Fibroblast of lung (primary cell): ENCODE results near the gene ZNF227. TPM values are rescaled to one million over a fixed set of nuclear protein-coding genes. Genes with fewer than 3 reads are reported as not detected.
"Not testable (repeated sequence)": the region's sequence is repeated elsewhere in the genome, so short reads cannot be mapped to it uniquely, and the experiment has no call there.

Experiments
- DNase-seq, 2 donors: peaks; one replicate each; pipeline versions ENCODE4 v3.0.0 to v3.0.0-alpha.2; 2010; ENCODE audit warnings: low read depth in 2 of 2
- H2AFZ ChIP-seq: 2 replicates; pipeline ENCODE4 v1.5.1; 2012; ENCODE audit warnings: low read length, control low read depth, inconsistent platforms
- H3K27ac ChIP-seq: 2 replicates; pipeline ENCODE4 v1.5.1; 2011; ENCODE audit warnings: low read length, control low read depth; ENCODE audit not compliant: insufficient read depth
- H3K27me3 ChIP-seq: 2 replicates; pipeline ENCODE4 v1.5.1; 2011; ENCODE audit warnings: mild to moderate bottlenecking, low read length; ENCODE audit not compliant: control insufficient read depth, insufficient read depth
- H3K36me3 ChIP-seq: 2 replicates; pipeline ENCODE4 v1.5.1; 2011; ENCODE audit warnings: low read length; ENCODE audit not compliant: control insufficient read depth, insufficient read depth
- H3K4me1 ChIP-seq: 2 replicates; pipeline ENCODE4 v1.5.1; 2011; ENCODE audit warnings: low read length; ENCODE audit not compliant: control insufficient read depth, insufficient read depth; ENCODE audit errors: extremely low read depth
- H3K4me2 ChIP-seq: 2 replicates; pipeline ENCODE4 v1.5.1; 2011; ENCODE audit warnings: low read length, control low read depth; ENCODE audit not compliant: insufficient read depth; ENCODE audit errors: extremely low read depth
- H3K4me3 ChIP-seq, 4 experiments: fragments of 200-600 bp in 1 of 4; sonication (generic) in 1 of 4; replicated peaks in 1 of 4; 2 replicates each; pipeline ENCODE4 v1.5.1; 2011 to 2016; ENCODE audit warnings: low read length in 4 of 4, low read depth in 3 of 4, mild to moderate bottlenecking in 3 of 4, control low read depth in 2 of 4, inconsistent platforms in 1 of 4, mixed read lengths in 1 of 4; ENCODE audit not compliant: insufficient read depth in 1 of 4; ENCODE audit errors: control extremely low read depth in 1 of 4
- H3K79me2 ChIP-seq: 2 replicates; pipeline ENCODE4 v1.5.1; 2012; ENCODE audit warnings: mild to moderate bottlenecking, low read length, inconsistent platforms; ENCODE audit not compliant: control insufficient read depth, insufficient read depth
- H3K9ac ChIP-seq: 2 replicates; pipeline ENCODE4 v1.5.1; 2011; ENCODE audit warnings: mild to moderate bottlenecking, low read length, control low read depth; ENCODE audit not compliant: insufficient read depth
- H3K9me3 ChIP-seq: 2 replicates; pipeline ENCODE4 v1.5.1; 2012; ENCODE audit warnings: low read depth, low read length; ENCODE audit not compliant: control insufficient read depth, insufficient read depth
- H4K20me1 ChIP-seq: 2 replicates; pipeline ENCODE4 v1.5.1; 2011; ENCODE audit warnings: low read length; ENCODE audit not compliant: control insufficient read depth, insufficient read depth; ENCODE audit errors: extremely low read depth
- EZH2 ChIP-seq: IDR thresholded peaks from 2 replicates; pipeline ENCODE4 v1.5.1; 2012; ENCODE audit warnings: low read length, control low read depth, mild to moderate bottlenecking; ENCODE audit errors: missing control alignments
- polyA plus RNA-seq, 2 donors: library from polyadenylated mRNA; depleted of rRNA in 1 of 2; stranded (reverse) in 1 of 2; unstranded in 1 of 2; fragments of >200 nt; gene quantifications; 2 replicates each; pipeline ENCODE4 v1.2.1, GENCODE V29; 2011 to 2012; ENCODE audit warnings: missing spikeins in 1 of 2
- total RNA-seq: library from RNA; depleted of rRNA; stranded (reverse); fragments of >200 nt; gene quantifications from 2 replicates; pipeline ENCODE4 v1.2.1, GENCODE V29; 2014
- TF ChIP-seq, protein P1 (sequence below), 2 donors: IDR thresholded peaks in 1 of 2; conservative IDR thresholded peaks in 1 of 2; 1 replicate in 1 of 2; 2 replicates in 1 of 2; pipeline ENCODE4 v1.5.1; 2011 to 2012; ENCODE audit warnings: low read length in 2 of 2, control low read depth in 1 of 2, inconsistent platforms in 1 of 2, low read depth in 1 of 2, mild to moderate bottlenecking in 1 of 2

The ZNF227 gene
- total and polyA plus RNA-seq, 2 donors (not counting 1 experiment from before 2014, with no cell fraction given) = 9.9 to 32.0 TPM

DNA sequence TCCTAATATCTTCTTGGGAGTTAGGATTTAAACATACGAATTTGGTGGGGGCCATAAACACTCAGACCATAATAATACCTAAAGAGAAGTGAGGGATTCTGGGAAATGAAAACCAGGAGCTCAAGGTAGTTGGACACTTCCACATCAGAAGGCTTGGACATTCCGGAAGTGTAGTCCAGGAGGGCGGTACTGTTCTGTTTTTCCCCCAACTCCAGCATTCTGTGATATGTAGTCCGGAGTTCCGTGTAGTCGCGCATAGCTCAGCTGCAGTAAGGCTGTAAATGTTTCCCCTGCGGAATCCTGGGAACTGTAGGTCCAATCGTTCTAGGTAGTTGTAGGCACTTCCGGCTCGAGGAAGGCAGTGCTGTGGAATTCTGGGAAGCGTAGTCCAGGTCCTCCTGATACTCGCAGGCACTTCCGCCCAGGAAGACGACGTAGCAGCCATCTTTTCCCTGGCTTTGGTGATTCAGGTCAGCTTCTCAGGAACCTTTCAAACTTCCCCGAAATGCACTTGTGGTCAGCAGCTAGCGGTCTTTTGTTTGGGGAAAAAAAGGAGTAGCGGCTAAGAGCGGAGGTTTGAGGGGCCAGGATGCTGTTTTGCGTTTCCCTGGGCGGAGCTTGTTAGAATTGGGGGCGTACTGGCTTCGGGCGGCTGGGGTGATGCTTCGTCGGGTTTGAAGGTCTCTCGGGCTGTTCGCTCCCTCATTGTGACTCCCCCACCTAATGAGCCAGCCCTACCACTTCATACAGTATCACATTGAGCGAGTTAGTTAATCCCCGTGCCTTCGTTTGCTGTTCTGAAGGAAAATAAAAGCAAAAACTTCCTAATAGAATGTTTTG lies 47.4 kb upstream of the ZNF227 start, which contains the start of gene ZNF226:
Gene ZNF226, plus strand, starts transcription at position 428 of the 840 bp plus-strand sequence. CDS start 4,981 bp downstream, outside the sequence.
- Histone ChIP-seq H3K79me2 (peaks cover 10% of the 10 kb centered on the region), H4K20me1 (no peaks in the 10 kb centered on the region), H2AFZ (peak within 1 kb of the TSS; percentile 84), H3K9ac (peak within 1 kb of the TSS; percentile 75), H3K4me3 (peak within 1 kb of the TSS; percentile 78 to 98 (median 86)), H3K27ac (peak within 1 kb of the TSS; percentile 93), H3K36me3 (peaks cover 4% of the 10 kb centered on the region), H3K27me3 (no peaks in the 10 kb centered on the region), H3K4me2 (peak within 1 kb of the TSS; percentile 85), H3K4me1 (peaks cover 4% of the 10 kb centered on the region), H3K9me3 (no peaks in the 10 kb centered on the region)
- peak; percentile 99 to 100 for DNase-seq
- TF ChIP-seq EZH2 = no peak
- TF ChIP-seq, protein P1, sequence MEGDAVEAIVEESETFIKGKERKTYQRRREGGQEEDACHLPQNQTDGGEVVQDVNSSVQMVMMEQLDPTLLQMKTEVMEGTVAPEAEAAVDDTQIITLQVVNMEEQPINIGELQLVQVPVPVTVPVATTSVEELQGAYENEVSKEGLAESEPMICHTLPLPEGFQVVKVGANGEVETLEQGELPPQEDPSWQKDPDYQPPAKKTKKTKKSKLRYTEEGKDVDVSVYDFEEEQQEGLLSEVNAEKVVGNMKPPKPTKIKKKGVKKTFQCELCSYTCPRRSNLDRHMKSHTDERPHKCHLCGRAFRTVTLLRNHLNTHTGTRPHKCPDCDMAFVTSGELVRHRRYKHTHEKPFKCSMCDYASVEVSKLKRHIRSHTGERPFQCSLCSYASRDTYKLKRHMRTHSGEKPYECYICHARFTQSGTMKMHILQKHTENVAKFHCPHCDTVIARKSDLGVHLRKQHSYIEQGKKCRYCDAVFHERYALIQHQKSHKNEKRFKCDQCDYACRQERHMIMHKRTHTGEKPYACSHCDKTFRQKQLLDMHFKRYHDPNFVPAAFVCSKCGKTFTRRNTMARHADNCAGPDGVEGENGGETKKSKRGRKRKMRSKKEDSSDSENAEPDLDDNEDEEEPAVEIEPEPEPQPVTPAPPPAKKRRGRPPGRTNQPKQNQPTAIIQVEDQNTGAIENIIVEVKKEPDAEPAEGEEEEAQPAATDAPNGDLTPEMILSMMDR (conservative IDR thresholded peaks at IDR 0.05 in 1 of 2, IDR thresholded peaks at IDR 0.05 in 1 of 2; ENCODE audit: low read depth in 1 of 2, low read length in 2 of 2) = no peak

DNA sequence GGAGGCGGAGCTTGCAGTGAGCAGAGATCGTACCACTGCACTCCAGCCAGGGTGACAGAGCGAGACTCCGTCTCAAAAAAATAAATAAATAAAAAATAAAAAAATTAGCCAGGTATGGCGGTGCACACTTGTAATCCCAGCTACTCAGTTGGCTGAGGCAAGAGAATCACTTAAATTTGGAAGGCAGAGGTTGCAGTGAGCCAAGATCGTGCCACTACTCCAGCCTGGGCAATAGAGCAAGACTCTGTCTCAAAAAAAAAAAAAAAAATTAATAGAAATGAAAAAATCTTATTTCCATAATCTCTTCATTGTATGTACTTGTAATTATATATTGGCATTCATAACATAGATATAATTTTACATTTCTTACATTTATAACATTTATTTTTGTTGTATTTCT lies 41.7 kb upstream of the ZNF227 start:
- H3K36me3 ChIP-seq = peaks cover 21% of the 10 kb centered on the region
- not testable (repeated sequence) for H3K4me2 ChIP-seq, H3K9me3 ChIP-seq, H3K4me1 ChIP-seq, H2AFZ ChIP-seq, H3K79me2 ChIP-seq, H3K27ac ChIP-seq, H3K9ac ChIP-seq, H4K20me1 ChIP-seq, H3K4me3 ChIP-seq, H3K27me3 ChIP-seq, DNase-seq

DNA sequence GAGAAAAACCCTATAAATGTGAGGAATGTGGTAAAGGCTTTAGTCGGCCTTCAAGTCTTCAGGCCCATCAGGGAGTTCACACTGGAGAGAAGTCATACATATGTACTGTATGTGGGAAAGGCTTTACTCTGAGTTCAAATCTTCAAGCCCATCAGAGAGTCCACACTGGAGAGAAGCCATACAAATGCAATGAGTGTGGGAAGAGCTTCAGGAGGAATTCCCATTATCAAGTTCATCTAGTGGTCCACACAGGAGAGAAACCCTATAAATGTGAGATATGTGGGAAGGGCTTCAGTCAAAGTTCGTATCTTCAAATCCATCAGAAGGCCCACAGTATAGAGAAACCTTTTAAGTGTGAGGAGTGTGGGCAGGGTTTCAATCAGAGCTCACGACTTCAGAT lies 35.7 kb upstream of the ZNF227 start:
- DNase-seq = peak; percentile 7 to 42
- Histone ChIP-seq H3K27me3 (no peaks in the 10 kb centered on the region), H3K9me3 (peaks cover 6% of the 10 kb centered on the region), H3K9ac (no peak overlapping the region), H3K4me2 (no peak overlapping the region), H3K4me3 (no peak overlapping the region), H2AFZ (no peak overlapping the region), H3K27ac (no peak overlapping the region), H4K20me1 (no peaks in the 10 kb centered on the region), H3K4me1 (no peaks in the 10 kb centered on the region), H3K36me3 (peaks cover 23% of the 10 kb centered on the region), H3K79me2 (no peaks in the 10 kb centered on the region)
- TF ChIP-seq, protein P1 (conservative IDR thresholded peaks at IDR 0.05 in 1 of 2, IDR thresholded peaks at IDR 0.05 in 1 of 2; ENCODE audit: low read depth in 1 of 2, low read length in 2 of 2) = no peak
- TF ChIP-seq EZH2 = no peak
